GM12878 (cell line): ENCODE results near the gene TRABD.

Experiments used
- CBX3 ChIP-seq: fragments of 200-600 bp; sonication (generic); IDR thresholded peaks from 2 replicates; pipeline ENCODE4 v1.6.1; 2016; ENCODE audit warnings: low read depth, borderline replicate concordance
- CTCF ChIP-seq, 3 experiments: IDR thresholded peaks in 2 of 3; conservative IDR thresholded peaks in 1 of 3; 2 replicates each; pipeline ENCODE4 v1.5.1; 2011; ENCODE audit warnings: low read depth in 3 of 3, low read length in 3 of 3, mild to moderate bottlenecking in 3 of 3, control low read depth in 2 of 3, moderate library complexity in 2 of 3, inconsistent platforms in 1 of 3, mixed read lengths in 1 of 3; ENCODE audit not compliant: control insufficient read depth in 2 of 3, insufficient read depth in 1 of 3; ENCODE audit errors: extremely low read depth in 1 of 3
- EP300 ChIP-seq, 2 experiments: fragments of 150-350 bp in 1 of 2; IDR thresholded peaks; 2 replicates each; pipeline ENCODE4 v1.6.1; 2011 to 2012; ENCODE audit warnings: low read depth in 2 of 2, low read length in 2 of 2, borderline replicate concordance in 1 of 2, improper control_type of control experiment in 1 of 2, inconsistent platforms in 1 of 2; ENCODE audit not compliant: control insufficient read depth in 1 of 2
- EZH2 ChIP-seq: IDR thresholded peaks from 2 replicates; pipeline ENCODE4 v1.6.1; 2012; ENCODE audit warnings: low read depth, mild to moderate bottlenecking, control low read depth, inconsistent platforms, low read length, borderline replicate concordance; ENCODE audit not compliant: control insufficient read depth
- HCFC1 ChIP-seq: fragments of 150-350 bp; IDR thresholded peaks from 2 replicates; pipeline ENCODE4 v1.6.1; 2014; ENCODE audit warnings: low read length
- HDAC2 ChIP-seq: fragments of 200-600 bp; sonication (generic); IDR thresholded peaks from 2 replicates; pipeline ENCODE4 v1.6.1; 2017
- MYC ChIP-seq: IDR thresholded peaks from 2 replicates; pipeline ENCODE4 v1.6.1; 2011; ENCODE audit warnings: mild to moderate bottlenecking, low read length, moderate library complexity, inconsistent platforms; ENCODE audit not compliant: insufficient read depth, insufficient replicate concordance, insufficient read length, severe bottlenecking
- PML ChIP-seq: IDR thresholded peaks from 2 replicates; pipeline ENCODE4 v1.6.1; 2012; ENCODE audit warnings: low read length, inconsistent platforms
- POLR2A ChIP-seq: IDR thresholded peaks from 2 replicates; pipeline ENCODE4 v1.6.1; 2011; ENCODE audit warnings: low read depth, mild to moderate bottlenecking, low read length
- POLR2AphosphoS5 ChIP-seq: IDR thresholded peaks from 2 replicates; pipeline ENCODE4 v1.6.1; 2011; ENCODE audit warnings: mild to moderate bottlenecking, low read length, inconsistent platforms
- SMAD1 ChIP-seq: fragments of 450-650 bp; IDR thresholded peaks from 2 replicates; pipeline ENCODE4 v1.6.1; 2018; ENCODE audit warnings: mild to moderate bottlenecking, low read depth; ENCODE audit not compliant: partially characterized antibody
- SMARCA5 ChIP-seq: fragments of 450-650 bp; IDR thresholded peaks from 2 replicates; pipeline ENCODE4 v1.6.1; 2017; ENCODE audit warnings: mild to moderate bottlenecking
- SP1 ChIP-seq: IDR thresholded peaks from one replicate; pipeline ENCODE4 v1.6.1; 2011; ENCODE audit warnings: low read depth, low read length
- STAT3 ChIP-seq: IDR thresholded peaks from 2 replicates; pipeline ENCODE4 v1.6.1; 2011; ENCODE audit warnings: low read depth, low read length, improper control_type of control experiment

- TF ChIP-seq POLR2A (no peak), CTCF (IDR thresholded peaks at IDR 0.05 in 2 of 3, conservative IDR thresholded peaks at IDR 0.05 in 1 of 3; ENCODE audit: control insufficient read depth in 2 of 3, extremely low read depth in 1 of 3, insufficient read depth in 1 of 3, low read depth in 3 of 3, low read length in 3 of 3) (no peak), SMARCA5 (no peak), HCFC1 (no peak), POLR2AphosphoS5 (no peak), EP300 (IDR thresholded peaks at IDR 0.05; ENCODE audit: borderline replicate concordance in 1 of 2, control insufficient read depth in 1 of 2, low read depth in 2 of 2, low read length in 2 of 2) (no peak), PML (no peak), HDAC2 (no peak), SP1 (no peak), SMAD1 (no peak), STAT3 (no peak), EZH2 (no peak), MYC (no peak), CBX3 (no peak)
These were observed 49.1 kb upstream of the TRABD start for GRCh38 chr22:50136581-50137015.
